ENCODE measurements around the gene RHCG.

- no peak for TF ChIP-seq CTCF (IDR thresholded peaks at IDR 0.05)
- TF ChIP-seq ZFX (IDR thresholded peaks at IDR 0.05; ENCODE audit: borderline replicate concordance): no peak
Observed at GRCh38 chr15:89515477-89515876, 19.1 kb upstream of the RHCG start.

Data from 22Rv1 (cell line).